ENCODE data around the gene TFG.

Gene TFG

DNA sequence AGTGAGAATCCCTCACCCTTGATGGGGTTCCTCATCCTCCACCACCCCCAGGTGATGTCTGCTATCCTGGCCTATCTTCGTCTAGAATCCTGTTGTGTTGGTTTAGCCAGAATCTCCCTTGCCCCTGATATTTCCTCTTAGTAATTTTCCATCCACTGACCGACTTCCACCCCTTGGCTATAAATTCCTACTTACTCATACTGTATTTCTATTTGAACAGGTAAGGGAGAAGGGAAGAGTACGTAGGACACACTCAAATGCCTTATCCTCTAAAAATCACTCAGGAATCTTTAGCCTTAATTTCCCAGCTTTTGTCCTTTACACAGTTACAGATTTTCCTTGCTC lies 678 bp upstream of the TFG start:
- no peak for DNase-seq

DNA sequence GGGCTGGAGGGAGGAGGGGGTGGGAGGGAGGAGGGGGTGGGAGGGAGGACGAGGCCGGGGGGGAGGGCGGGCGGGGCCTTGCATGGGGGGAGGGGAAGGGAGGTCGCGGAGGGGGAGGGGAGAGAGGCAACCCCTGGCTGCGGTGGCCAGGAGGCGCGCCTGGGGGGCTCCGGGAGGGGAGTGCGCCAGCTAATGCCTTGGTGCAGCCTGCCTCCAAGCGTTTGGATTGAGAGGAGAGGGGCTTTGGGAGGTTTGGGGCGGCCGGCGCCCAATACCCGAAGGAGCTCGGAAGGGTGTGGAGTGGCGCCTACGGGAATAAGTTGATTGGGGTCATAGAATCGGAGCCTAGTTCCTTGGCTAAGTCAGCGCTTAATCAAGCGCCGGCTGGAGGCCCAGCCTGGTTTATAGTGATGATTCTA lies 557 bp downstream of the TFG start:
- DNase-seq = peak; percentile 24

DNA sequence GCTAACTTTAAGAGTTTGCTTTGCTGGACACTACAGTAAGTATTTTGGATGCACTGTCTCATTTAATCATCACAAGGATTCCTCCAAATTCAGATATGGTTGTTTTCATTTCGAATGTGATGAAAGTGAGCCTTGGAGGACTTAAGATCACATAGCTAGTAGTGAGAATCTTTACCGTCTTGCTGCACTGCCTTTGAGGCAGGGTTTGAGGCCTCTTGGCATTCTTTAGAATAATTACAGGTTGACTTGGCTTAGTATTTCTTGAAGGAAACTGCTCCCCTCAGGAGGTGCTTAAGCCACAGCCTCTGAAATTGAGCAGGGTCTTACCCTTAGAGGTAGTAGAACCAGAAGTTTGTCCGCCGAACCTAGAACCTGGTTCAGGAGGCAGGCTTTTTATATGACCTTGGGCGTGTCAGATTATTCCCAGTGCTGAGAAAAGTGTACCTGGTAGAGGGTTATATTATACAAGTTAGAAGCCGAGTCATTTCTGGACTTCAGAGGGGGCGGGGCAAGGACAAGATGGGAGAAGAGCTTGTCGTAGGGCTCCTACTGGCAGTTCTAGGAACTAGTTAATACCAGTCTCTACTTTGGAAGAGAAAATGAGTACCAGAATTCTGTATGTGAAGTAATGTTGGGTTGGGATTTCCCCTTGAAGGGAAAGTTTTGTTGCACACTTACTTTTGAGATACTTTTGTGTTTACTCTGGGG lies 1.1 kb downstream of the TFG start:
- no peak for DNase-seq

DNA sequence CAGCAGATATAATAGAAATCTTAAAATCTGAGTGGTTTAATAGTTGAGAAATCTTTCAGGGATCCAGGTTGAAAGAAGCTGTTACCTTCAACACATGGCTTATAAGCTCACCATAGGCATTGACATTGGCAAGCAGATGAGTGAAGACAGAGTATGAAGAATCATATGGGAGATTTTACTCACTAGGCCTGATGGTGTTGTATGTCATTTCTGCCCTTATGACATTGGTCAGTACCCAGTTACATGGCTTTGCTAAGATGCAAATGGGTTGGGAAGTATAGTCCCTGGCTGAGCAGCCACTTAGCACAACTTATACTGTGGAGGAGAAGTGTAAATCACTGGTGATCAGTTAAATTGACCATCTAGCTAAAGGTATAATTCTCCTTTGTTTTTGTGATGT lies 5.9 kb downstream of the TFG start:
- no peak for DNase-seq

DNA sequence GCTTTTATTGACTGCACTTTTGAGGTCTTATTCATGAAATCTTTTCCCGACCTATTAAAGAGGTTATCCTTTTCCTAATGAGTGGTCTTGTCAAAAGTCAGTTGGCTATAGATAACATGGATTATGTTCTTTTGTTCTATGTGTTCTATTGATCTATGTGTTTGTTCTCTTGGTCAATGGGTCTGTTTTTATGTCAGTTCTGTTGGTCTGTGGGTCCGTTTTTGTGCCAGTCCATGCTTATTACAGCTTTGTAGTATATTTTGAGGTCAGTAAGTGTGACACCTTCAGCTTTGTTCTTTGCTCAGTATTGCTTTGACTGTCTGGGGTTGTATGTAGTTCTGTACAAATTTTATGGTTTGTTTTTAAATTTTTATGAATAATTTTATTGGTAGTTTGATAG lies 7.8 kb downstream of the TFG start:
- DNase-seq = no peak

DNA sequence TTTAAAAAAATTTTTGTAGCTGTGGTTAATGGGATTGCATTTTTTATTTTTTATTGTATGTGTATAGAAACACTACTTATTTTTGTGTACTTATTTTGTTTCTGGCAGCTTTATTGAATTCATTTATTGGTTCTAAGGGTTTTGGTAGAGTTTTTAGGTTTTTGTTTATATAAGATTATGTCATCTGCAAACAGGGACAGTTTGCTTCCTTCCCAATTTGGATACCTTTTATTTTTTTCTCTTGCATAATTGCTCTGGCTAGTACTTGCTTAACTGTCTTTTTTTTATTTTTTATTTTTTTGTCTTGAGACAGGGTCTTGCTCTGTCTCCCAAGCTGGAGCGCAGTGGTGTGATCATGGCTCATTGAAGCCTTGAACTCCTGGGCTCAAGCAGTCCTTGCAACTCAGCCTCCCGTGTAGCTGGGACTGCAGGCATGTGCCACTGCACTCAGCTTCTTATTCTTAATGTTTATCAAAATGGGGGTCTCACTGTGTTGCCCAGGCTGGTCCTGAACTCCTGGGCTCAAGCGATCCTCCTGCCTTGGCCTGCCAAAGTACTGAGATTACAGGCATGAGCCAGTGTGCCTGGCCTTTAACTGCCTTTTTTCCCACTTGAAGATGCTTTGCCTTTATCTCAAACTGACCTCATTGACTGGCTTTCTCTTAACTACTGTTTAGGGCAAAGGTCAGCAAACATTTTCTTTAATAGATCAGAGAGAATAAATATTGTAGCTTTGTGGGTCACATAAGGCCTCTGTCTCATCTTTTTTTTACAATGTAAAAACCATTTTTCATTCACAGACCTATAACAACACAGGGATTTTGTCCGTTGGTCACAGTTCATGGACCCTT lies 8.6 kb downstream of the TFG start:
- DNase-seq = no peak

DNA sequence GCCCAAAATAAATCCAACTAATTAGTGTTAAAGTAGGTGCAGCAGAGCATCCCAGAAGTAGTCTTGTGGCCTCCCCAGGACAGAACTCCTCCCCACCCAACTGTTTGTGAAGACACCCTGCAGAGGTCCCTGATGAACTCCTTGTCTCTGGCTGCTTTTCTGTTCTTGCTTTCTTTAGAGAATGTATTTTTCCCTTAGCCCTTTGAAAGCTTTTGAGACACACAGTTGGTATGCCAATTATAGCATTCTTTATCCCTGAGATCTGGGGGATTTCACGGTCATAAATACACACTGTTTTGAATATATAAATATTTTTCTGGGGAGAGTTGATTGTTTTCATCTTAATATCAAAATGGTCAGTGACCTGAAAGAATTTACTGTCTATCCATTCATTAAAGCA lies 9.8 kb downstream of the TFG start:
- DNase-seq = no peak

DNA sequence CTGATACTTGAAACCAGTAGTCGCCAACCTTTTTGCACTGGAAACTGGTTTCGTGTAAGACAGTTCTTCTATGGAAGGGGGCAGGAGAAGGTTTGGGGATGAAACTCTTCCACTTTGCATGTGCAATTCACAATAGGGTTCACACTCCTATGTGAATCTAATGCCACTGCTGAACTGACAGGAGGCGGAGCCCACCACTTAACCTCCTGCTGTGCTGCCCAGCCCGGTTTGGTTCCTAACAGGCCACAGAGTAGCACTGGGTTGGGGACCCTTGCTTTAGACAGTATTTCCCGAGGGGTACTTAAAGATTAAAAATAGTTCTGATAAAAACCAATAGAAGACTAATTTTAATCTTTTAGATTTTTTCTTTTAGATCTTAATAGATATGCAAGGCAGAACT lies 11.1 kb downstream of the TFG start:
- DNase-seq = no peak

DNA sequence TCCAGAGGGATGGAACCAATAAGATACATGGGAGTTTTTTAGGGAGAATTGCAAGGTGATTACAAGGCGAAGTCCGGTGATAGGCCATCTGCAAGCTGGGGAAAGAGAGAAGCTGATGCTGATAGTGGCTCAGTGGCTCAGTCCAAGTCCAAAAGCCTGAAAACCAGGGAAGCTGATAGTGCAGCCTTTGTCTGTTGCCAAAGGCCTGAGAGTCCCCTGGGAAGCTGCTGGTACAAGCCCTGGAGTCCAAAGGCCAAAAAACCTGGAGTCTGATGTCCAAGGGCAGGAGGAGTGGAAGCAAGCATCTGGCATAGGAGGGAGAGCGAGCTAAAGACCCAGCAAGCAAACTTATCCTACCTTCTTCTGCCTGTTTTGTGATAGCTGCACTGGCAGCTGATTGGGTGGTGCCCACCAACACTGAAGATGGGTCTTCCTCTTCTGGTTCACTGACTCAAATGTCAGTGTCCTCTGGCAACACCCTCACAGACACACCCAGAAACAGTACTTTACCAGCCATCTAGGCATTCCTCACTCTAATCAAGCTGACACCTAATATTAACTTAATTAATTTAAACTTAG lies 16.7 kb downstream of the TFG start:
- no peak for DNase-seq

DNA sequence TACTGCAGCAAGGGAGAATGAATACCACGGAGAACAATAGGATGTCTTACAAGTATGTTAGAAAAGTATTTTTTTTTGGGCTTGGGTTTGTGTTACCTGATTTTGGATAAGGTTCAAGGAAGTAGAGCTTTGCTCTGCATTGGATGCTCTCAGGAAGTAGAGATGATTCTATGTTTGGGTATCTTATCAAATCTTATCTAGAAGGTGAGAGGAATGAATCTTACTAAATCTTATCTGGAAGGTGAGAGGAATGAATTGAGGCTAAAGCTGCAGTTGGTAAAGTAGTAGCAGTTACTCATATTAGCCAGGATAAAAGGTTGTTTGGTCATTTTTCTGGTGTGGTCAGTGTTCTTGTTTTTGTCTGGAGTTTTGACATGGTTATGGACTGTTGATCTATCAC lies 17.4 kb downstream of the TFG start:
- no peak for DNase-seq

DNA sequence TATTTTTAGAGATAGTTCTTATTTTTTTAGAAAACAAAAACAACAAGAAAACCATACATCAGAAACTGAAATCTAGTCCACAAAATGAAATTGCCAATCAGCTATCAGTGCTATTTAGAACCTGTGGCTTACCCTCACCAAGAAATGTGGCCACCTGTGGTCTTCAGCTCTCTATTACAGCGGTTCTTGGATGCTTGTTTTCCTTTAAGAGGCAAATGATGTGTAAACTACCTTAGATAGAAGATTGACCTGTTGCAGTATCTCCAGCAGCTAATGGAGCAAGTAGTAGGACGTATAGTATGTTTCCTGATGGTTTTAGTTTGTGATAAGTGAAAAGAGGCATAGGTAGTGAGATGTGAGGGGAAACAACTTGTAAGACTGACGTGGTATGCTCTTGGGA lies 21.2 kb downstream of the TFG start:
- no peak for DNase-seq

DNA sequence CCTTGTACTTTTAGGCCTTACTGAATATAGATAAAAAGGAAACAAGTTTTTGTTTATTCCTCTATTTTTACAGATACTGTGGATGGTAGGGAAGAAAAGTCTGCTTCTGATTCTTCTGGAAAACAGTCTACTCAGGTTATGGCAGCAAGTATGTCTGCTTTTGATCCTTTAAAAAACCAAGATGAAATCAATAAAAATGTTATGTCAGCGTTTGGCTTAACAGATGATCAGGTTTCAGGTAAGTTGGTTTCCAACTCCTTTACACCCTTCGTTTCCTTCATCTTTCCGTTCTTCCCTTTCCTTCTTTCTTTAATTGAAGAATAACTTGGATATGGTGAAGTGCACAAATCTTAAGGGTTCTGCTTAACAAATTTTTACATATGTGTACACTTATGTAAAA lies 23.1 kb downstream of the TFG start:
- DNase-seq = no peak

DNA sequence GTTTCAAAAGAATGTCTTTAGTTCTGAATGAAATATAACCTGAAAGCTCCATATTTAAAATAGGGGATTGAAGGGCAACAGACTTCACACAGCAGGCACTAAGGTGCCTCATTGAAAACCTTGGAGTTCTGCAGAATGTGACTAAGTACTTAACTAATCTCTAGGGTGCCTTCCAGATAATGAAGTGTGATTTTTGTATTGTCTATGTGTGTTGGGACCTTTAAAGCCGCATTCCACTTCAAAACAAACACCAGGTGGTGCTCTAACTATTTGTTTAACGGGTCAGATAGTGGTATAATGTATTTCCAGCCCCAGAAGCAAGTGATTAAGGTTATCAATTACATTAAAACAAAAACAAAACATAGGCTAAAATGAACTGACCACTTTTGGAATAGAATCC lies 28.0 kb downstream of the TFG start:
- no peak for DNase-seq

DNA sequence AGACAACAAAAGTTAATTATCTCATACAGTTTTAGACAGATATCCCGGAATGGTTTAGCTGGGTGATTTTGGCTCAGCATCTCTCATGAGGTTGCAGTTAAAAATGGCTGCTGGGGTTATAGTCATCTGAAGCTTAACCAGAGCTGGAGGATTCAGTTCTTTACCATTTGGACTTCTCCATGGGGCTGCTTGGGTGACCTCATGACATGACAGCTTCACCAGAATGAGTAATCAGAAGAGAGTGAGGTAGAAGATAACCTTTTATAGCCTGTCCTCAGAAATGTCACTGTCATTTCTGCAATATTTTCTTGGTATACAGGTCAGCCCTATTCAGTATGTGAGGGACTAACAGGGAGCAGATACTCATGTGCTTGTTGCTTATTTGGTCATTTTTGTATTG lies 30.9 kb downstream of the TFG start:
- no peak for DNase-seq

DNA sequence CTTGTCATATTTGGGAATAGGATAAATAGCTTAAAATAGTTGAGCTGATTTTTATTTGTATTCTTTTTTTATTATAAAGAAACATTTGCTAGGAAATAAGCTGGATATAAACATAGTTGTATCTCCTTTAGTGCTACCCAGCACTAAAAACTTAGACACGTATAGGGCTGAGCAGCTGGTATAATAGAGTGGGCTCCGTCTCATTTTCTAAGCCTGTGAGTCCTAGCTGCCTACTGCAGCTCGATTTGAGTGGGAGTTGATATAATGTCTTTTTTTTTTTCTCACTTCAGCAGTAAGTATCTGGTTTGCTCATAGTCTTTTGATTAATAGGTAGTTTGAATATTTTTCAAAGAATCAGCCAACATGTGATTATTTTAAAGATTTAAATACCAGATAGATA lies 34.2 kb downstream of the TFG start:
- DNase-seq = no peak

DNA sequence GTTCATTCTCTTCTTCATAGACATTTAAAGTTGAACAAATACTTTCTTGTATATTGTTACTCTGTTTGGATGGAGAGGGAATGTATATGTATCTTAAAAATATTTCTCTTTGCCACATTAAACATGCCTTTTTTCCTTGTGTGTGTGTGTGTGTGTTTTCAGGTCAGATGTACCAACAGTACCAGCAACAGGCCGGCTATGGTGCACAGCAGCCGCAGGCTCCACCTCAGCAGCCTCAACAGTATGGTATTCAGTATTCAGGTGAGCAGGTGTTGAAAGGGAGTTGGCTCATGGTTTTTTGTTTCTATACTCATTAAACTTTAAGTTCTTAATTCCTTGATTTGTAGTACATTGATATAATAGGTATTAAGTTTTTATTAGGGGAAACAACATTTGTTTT lies 35.4 kb downstream of the TFG start:
- no peak for DNase-seq

DNA sequence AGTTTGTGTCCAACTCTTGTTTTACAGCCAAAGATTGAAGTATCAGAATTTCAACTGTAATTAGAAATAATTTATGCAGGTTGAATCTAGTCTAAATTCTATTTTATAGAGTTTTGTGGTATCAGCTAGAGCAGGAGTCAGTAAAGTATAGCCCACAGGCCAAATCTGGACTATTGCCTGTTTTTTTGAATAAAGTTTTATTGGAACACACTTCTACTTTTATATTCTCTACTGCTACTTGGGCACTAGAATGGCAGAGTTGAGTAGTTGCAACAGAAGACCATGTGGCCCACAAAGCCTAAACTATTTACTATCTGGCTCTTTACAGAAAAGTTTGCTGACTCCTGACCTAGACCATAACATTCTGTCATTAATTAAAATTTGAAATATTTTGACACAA lies 36.3 kb downstream of the TFG start:
- DNase-seq = no peak

DNA sequence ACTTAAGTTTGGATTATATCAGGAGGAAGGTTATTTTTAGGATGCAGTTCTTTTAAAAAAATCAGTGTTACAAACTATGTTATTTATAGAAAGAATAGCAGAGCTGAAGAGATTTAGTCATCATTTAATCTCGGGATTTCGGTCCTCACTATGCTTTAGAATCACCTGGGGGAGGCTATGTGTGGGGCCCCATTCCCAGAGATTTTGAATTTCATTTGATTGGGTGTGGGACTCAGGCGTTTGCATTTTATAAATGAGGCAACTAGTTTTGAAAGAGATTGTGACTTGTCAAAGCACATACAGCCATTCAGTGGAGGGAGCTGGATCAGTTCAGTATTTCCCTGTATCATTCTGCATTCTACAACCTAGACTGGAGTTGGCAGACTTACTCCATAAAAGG lies 36.8 kb downstream of the TFG start:
- DNase-seq = no peak

DNA sequence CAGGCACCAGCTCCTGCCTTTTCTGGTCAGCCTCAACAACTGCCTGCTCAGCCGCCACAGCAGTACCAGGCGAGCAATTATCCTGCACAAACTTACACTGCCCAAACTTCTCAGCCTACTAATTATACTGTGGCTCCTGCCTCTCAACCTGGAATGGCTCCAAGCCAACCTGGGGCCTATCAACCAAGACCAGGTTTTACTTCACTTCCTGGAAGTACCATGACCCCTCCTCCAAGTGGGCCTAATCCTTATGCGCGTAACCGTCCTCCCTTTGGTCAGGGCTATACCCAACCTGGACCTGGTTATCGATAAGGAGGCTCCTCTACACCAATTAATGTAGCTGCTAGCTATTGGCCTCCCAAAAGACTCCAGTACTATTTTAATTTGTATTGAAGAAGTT lies 38.9 kb downstream of the TFG start:
- no peak for DNase-seq

DNA sequence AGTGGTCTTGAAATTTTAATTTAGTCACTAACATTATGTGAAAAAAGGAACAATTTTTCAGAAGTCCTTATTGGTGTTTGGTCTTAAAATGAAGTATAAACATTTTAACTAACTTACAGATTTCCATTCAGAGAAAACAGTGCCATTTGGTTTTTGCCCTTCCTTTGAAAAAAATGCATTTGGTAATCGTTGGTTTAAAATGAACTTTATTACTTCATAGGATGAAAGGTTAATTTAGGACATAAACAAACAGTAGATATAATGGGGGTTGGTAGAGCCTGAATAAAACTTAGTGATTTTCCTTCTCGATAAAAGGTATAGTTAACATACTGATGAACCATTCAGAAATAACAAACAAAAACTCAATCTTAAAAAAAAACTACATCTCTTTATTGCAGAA lies 39.7 kb downstream of the TFG start:
- DNase-seq = no peak

DNA sequence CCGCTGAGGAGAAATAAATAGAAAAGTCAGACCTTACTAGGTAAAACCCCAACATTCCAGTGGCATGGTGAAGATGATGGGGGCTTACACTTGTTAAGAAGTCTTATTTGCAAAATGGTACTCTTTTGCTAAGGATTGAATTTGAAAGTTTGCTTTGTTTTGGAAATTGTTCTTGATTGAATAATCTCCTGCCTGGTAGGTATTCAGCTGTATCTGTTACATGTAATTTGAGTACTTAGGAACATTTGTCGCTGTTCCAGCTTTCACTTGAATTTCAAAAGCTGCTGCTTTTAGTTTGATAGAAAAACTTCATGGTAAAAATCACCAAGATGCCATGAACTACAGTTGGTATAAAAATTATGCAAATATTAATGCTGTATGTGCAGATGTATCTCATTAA lies 44.6 kb downstream of the TFG start:
- no peak for DNase-seq

DNA sequence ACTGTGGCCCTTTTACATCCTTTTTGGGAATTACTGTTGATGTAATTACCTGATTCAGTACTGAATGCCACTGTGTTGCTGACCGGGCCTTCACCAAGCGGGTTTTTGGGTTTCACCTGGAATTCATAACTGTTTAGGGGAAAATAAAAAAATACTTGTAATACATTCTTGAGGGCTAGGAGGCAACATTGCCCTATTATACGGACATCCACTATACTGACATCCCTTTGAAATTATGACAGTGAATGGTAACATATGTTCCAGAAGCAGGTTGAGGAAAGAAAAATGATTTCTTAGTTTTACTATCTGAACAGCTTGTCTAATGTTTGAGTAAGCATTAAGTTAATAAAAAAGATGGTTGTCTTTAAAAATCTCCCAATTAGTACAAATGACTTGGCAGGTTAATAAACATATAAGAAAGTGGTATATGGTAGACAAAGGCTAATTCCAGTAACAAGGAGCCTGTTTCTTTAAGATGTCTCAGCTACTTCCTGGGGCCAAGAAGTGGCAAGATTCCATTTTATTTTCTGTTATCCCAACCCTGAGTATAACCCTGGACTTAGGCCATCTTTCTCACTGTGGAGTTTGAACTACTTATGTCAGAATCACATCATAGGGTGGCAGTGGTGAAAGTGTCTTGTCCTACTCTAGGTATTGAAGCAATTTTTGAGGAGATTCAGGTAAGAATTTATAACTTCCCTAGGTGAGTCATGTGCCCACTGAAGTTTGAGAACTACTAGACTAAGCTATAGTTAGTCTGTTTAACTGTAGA lies 45.5 kb downstream of the TFG start:
- DNase-seq = no peak

DNA sequence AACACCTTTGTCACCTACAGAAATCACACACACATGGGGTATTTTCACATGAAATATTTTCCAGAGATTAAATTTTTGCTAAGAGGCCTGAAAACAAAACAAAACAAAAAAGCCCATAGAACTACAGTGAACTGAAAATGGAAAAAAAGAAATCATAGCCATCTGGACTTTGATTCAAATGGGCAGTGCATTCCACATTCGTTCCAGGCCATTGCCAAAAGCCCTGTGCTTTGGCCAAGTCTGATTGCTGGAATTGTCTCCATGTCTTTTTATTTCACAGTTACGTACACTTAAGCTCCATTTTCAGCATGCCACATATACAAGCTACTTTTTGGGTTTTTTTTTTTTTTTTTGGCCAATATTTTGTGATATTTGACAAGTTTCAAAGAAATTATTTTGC lies 47.1 kb downstream of the TFG start:
- no peak for DNase-seq

DNA sequence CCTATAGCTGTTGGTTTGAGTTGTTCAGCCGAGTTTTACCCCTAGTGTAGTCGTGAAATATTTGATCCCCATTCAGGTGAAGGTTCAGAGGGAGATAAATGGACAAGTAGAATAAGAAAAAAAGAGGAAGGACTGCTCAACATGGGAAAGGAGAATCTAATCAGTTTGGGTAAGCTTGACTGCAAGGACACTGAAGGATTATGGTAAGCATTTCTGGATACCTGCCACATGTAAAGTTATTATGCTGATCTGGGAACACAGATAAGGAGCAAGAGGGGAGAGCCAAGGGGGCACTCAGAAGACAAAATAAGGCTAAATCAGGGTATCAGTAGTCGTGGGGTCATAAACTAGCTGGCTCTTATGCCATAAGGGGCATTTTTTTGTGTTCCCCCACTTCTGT lies 49.9 kb downstream of the TFG start:
- DNase-seq = no peak
